Measurements from ENCODE around the gene CMTR2.

The CMTR2 gene

DNA sequence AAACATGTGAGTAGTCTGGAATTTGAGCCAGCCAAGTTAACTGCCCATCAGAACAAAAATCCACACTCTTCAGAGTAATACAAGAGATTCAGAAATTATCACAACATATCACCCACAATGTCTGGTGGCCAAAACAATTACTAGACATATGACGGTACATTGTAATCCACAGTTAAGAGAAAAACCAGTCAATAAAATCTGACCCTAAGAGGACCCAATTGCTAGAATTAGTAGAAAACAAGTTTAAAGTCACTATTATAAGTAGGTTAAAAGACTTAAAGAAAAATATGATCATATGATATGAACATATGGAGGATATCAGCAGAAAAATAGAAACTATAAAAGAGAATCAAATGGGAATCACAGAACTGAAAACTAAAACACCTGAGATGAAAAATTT, 15.8 kb downstream of the CMTR2 start:
- DNase-seq, result no peak

DNA sequence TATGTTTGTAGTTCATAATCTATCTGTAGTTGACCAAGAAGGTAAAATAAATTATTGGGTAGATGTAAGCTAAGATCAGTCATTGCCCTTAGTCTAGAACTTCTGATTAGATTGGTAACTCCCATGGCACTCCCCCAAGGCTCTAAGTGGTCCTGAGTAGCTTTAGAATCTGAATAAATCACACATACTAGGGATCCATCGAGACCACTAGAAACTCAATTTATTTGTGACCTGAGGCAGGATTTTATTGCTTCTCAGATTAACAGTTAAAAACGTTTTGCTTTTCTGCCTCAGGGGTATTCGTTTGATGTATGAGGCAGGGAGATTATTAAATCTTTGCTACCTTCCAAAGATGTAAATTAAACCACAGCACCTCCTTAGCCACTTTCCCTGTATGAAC, 24.9 kb downstream of the CMTR2 start:
- DNase-seq, result no peak

DNA sequence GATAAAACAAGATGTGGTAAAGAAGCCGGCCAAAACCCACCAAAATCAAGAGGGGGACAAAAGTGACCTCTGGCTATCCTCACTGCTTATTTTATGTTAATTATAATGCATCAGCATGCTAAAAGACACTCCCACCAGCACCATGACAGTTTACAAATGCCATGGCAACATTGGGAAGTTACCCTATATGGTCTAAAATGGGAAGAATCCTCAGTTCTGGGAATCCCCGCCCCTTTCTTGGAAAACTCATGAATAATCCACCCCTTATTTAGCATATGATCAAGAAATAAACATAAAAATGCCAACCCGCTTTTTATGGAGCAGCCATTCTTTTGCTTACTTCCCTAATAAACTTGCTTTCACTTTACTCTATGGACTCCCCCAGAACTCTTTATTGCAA, 25.6 kb downstream of the CMTR2 start:
- no peak for DNase-seq

DNA sequence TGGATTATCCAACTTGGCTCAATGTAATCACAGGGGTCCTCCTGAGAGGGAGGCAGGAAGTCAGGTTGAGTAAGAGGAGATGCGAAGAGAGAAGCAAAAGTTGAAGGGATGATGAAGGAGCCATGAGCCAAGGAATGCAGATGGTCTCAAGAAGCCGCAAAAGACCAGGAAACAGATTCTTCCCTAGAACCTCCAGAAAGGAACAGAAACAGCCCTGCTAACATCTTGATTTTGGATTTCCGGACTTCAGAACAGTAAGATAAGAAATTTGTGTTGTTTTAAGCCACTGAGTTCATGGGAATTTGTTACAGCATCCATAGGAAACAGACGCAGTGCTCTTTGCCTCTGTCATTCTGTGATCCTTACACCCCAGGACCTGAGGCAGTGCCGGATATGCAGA, 26.8 kb downstream of the CMTR2 start:
- DNase-seq, result no peak

DNA sequence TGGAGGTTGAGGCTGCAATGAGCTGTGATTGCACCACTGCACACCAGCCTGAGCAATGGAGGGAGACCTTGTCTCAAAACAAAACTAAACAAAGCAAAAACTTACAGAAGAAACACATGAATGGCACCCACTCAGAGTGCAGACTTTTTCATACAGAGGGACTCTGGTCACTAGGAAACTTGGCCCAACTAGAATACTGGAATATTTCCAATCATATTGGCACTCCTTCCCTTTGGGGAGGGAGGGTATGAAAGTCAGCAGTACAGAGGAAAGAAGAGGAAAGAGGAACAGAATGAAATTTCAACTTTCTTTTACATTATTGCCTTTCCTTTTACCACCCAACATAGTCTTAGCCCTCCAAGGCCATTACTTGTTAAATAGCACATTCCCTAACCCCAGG, 28.2 kb downstream of the CMTR2 start:
- no peak for DNase-seq

DNA sequence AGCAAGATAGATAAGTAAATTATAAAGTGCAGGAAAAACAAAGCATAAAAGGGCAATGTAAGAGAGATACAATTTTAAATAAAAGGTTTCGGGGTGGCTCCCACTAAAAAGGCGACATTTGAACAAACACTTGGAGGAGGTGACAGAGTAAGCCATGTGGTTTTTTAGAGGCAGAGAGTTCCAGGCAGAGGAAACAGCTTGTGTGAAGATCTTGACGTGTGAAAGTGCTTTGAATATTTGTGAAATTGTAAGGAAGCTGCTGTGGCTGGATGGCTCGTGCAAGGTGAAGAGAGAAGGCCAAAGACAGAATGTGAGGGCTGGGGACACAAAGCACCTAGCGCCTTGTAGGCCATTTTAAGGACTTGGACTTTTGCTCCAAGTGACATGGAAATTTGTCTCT, 30.1 kb downstream of the CMTR2 start:
- DNase-seq, result no peak

DNA sequence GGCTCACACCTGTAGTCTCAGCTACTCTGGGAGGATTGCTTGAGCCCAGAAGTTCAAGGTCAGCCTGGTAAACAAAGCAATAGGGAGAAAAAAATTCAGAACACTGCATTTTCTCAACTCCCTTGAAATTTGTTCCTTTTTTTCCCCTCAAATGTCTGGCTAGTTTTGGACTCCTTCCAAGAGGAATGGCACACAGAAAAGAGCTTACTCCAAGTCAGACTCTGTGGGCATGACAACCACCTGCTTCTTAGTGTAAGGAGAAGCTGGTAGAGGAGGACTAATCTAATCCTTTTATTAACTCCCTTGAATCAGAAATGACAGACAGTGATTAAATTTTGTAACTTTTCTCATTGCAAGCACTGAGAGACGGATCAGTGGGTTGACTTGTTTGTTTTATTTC, 30.8 kb downstream of the CMTR2 start:
- no peak for DNase-seq

DNA sequence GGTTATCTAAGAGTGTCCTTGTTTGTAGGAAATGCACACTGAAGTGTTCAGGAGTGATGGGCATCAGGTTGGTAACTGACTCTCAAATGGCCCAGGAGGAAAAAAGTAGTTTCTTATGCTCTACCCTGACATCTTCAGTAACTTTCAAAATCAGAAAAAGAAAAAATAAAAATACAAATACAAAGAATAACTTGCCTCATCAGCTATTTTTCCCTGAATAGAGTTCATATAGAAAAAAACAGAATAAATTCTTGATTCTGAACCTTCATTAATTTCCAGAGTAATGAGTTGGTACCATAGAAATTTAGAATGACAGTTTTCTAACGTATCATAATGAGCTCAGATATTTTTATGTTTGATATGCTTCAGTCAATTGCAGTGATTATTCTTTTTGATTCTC, 31.4 kb downstream of the CMTR2 start:
- no peak for DNase-seq

DNA sequence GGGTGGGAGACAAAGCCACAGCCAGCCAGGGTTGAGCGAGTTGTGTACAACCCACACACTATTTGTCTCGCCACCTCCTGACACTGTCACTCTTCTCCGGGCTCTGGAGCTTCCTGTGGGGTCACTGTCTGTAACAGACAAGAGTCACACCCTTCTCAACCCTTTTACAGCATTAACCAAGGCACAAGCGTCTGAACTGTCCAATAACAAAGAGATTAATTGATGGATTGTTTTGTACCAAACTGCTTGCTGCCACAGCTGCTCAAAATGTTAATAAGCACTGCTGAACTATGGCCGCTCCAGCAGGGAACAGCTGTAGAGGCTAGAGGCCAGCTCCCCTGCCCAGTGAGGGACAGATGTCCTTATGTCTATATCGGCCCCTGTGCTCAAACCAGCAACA, 33.5 kb downstream of the CMTR2 start:
- DNase-seq, result no peak

DNA sequence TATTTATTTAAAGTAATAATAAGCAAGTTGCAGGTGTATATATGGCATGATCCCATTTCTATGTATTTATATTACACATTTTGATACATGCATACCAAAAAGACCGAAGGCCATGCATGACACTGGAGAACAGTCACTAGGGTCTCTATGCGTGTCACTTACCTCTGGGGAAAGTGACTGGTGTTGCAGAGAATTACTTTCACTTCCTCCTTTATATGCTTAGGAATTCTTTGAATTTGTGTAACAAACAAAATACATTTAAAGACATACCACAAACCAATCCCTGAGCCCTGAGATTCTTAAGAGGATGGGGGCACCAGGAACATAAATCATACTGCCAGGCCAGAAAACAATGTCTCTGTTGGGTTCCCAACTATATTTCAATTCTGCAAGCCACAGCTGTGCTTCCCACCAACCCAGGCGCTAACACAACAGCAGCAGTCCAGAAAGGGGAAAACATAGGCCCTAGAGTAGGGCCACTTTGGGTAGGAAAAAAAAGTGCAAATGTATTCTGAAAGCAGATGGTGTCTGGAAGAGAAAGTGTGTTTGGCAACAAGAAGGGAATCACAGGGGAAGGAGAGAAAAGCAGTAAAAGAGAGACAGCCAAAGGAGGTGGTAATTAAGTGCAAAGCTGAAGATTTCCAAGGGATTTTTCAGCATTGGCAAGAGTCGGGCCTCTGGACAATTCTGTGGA, 34.2 kb downstream of the CMTR2 start:
- no peak for DNase-seq

DNA sequence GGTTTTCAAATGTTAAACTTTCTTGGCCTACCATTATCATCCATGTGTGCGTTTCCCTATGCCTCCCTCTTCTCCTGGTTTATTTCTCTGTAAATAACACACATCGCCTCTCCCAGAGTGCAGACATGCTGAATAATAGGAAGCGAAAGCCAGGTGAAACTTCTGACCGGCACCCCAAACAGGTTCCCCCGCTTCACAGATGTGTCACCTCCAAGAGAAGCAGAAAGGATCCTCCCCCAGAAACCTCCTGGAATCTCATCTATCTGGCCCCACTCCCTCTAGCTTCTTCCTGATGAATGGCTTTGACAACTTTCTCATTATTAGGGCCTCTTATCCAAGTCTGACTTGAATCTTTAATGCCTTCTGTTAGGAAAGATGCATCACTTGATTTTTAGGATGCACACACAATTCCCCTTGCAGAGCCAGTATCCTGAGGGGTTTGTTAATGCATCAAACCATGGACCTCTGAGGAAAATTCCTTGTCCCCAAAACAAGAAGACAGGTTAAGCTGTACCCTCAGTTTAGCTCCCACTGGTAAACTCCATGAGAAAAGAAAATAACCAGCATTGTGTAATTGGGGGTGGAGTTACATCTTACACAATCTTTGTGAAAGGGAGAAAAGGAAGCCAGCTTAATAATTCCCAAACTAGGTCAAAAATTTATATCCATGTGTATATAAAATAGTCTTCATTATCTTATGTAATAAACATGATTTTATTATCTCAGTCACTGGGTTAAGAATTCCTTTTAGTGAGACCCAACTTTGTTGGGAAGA, 38.6 kb downstream of the CMTR2 start:
- DNase-seq, result no peak

DNA sequence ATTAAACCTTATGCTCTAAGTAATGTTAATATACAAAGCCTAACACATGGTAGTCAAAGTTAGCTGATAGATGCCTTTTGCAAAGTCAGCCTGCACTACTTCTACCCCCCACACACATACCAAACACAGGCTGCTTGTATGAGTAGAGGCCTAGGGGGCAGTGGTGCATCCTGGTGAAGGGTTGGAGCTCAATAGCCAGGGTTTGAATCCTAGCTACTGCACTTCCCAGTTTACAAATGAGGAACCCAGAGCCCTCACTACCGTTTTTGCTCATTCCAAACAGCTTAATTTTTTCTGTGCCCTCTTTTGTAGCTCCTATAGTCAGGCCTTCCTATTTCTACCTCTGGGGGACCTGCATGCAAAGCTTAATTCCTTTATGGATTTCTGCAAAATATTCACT, 39.8 kb downstream of the CMTR2 start:
- no peak for DNase-seq

DNA sequence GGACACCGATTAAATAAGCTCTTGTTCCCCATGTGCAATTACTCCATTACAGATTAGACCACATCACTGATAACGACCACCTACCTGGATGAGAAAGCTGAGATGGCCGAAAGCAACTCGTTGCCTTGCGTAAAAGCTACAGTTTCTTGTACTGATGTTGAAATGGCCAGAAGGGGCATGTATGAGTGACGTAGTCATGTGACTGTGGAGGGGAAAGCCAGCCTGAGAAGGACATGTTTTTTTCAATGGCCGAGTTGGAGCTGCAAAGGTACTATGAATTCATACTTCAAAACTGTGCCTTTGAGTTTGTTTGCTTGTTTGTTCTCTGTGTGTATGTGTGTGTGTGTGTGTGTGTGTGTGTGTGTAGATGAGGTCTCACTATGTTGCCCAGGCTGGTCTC, 41.7 kb downstream of the CMTR2 start:
- no peak for DNase-seq

DNA sequence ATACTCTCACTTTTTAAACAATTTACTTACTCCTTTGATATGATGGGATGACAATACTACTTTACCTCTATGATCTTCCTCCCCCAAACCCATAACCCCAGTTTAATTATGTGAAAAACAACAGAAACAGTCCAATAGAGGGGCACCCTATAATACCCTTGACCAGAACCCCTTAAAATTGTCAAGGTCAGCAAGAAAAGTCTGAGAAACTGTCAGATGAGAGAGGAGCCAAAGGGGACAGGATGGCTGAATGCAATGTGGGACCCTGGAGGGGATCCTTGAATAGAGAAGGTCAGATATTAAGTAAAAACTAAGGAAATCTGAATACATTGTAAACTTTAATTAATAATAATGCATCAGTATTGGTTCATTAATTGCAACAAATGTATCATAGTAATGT, 42.9 kb downstream of the CMTR2 start:
- no peak for DNase-seq

DNA sequence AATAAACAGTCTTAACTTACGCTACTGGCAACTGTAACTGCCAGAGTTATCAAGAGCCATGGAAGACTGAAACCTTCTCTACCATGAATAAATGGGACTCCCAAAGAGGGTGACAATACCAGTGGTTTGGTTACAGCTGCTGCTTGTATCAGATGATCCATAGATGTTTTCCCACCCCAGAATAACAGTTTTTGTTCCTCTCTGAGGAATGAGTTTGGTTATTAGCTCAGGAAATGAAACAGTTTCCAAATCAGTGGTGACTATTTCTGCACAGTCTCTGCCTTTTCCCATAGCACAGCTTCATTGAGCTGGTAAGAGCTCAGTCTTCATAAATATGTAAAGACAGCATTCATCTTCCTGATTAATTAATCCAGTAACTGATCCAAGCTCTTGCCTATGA, 44.7 kb downstream of the CMTR2 start:
- DNase-seq, result no peak

DNA sequence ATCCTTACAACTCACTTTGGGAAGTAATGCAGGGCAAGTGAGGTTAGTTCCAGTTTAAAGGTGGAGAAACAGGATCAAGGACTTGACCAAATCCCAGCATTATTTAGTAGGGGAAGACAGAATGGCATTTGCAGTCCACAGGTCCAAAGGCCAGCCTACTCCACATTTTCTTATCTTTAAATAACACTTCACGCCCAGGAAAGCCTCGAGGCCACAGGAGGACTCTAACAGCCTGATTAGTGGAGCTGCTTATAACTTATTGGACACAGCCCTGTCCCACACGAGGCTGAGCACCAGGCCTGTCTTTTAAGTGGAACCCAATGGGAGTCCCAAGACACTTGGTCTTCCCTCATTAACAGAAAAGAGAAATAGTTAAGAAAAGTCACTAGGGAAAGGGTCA, 46.6 kb downstream of the CMTR2 start:
- no peak for DNase-seq

DNA sequence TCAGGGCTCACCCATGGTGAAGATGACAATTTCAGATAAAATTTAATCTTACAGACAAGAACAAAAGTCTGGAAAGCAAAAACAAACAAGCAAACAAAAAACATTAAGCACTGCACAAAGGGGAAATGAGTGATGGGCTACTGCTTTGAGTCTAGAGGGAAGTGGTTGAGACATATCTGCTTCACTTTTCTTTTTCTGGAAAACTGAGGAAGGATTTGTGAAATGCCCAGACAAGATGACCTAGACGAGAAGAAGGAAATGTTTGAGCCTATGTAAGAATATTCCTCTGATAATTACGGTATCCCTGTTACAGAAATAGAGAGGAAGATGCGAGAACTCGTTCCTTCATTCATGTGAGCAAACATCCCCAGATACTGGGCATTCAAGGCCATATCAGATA, 47.2 kb downstream of the CMTR2 start:
- DNase-seq, result no peak
